Pancreas (tissue), 10 donors: ENCODE measurements around the gene STON1. TPM values are rescaled to one million over a fixed set of nuclear protein-coding genes. Genes with fewer than 3 reads are reported as not detected.
"Not testable (repeated sequence)": the region's sequence is repeated elsewhere in the genome, so short reads cannot be mapped to it uniquely, and the experiment has no call there.

Source experiments
- ATAC-seq, 4 donors: fragments of 200-7000 bp; cut with Tn5 transposase; one replicate each; pipeline versions ENCODE4 v1.8.0 to v1.9.1; 2020; ENCODE audit warnings: mild to moderate bottlenecking in 4 of 4, moderate library complexity in 4 of 4
- DNase-seq, 6 donors: peaks; one replicate each; pipeline ENCODE4 v3.0.0-alpha.2; 2020
- FAIRE-seq: peaks from 2 replicates; lab custom pipeline; 2012; peaks lifted over from hg19 to GRCh38; lab: Jason Lieb, UNC
- H3K27ac ChIP-seq, 4 donors: fragments of 200-600 bp; sonication (generic); 1 replicate in 3 of 4; 2 replicates in 1 of 4; pipeline versions ENCODE4 v1.5.0 to v1.8.0; 2020
- H3K27me3 ChIP-seq, 4 donors: fragments of 200-600 bp; one replicate each; pipeline ENCODE4 v1.8.0; 2021
- H3K36me3 ChIP-seq, 3 donors: fragments of 200-600 bp; sonication (generic) in 1 of 3; one replicate each; pipeline versions ENCODE4 v1.5.0 to v1.8.0; 2020 to 2021
- H3K4me1 ChIP-seq, 3 donors: fragments of 200-600 bp; one replicate each; pipeline ENCODE4 v1.8.0; 2021
- H3K4me3 ChIP-seq, 4 donors: fragments of 200-600 bp; sonication (generic) in 2 of 4; one replicate each; pipeline versions ENCODE4 v1.5.0 to v1.8.0; 2020 to 2021
- H3K9me3 ChIP-seq, 4 donors: fragments of 200-600 bp; one replicate each; pipeline ENCODE4 v1.8.0; 2021
- CTCF ChIP-seq, 4 donors: fragments of 200-600 bp; sonication (generic) in 3 of 4; IDR thresholded peaks; one replicate each; pipeline versions ENCODE4 v1.5.0 to v1.8.0; 2021; ENCODE audit warnings: antibody characterized with exemption in 4 of 4
- WGBS, 2 donors: extraction: QIAGEN DNeasy Blood & Tissue Kit; methylation state at CpG; one replicate each; pipeline ENCODE4 v1.1.7; 2013; 5-methylcytosine and 5-hydroxymethylcytosine counted together
- intact Hi-C, 3 donors: fragments of 100-400 bp; cut with DNase I; formaldehyde crosslinking; loops; one replicate each; pipeline versions ENCODE4 v1.11.1 to v1.14.2; 2022
- polyA plus RNA-seq, 2 donors: library from polyadenylated mRNA; stranded (reverse); fragments of 200-250 nt; gene quantifications; one replicate each; pipeline ENCODE4 v1.2.3, GENCODE V29; 2013
- total RNA-seq, 6 donors: library from RNA; stranded (reverse); fragmentation: NEBNext Ultra II Directional in 4 of 6; extraction: Animal tissue kit (Norgen Biotek cat#: 25700) in 4 of 6; gene quantifications; one replicate each; pipeline versions ENCODE4 v1.2.1 to v1.2.4, GENCODE V29; 2021 to 2023
- donor health status: healthy with polysubstance abuse.
- donor health status: DM: no; HTN: no; CAD: no; lungs with moderate emphysema.
- donor health status: DM: no; HTN: no; CAD: no.
- donor health status: control.
- donor health status: control.
- donor health status: Bipolar disorder and iron deficiency.
- donor health status: DM: yes; HTN: yes; CAD: no.
- donor health status: DM: no; HTN: no; CAD: no.
- donor health status: DM: no; HTN: no; CAD: no.
- donor health status: DM: yes; HTN: yes; CAD: no.

Gene STON1
- total and polyA plus RNA-seq, 8 donors: 1.2 to 4.9 (median 2.1) TPM

- Histone ChIP-seq H3K36me3 (no peaks in the 10 kb centered on the region), H3K27ac (no peak overlapping the region), H3K9me3 (no peaks in the 10 kb centered on the region), H3K4me3 (no peak overlapping the region), H3K4me1 (no peaks in the 10 kb centered on the region), H3K27me3 (no peaks in the 10 kb centered on the region)
- 74 to 88% methylated on average over 1 of the region's 1 CpG for WGBS, 2 donors
- no peak for TF ChIP-seq CTCF (IDR thresholded peaks at IDR 0.05)
- FAIRE-seq: no peak
- DNase-seq: no peak
- no peak for ATAC-seq
- intact Hi-C loops: no loop called here
These were observed 13.9 kb downstream of the STON1 start for GRCh38 chr2:48543895-48544294.

- H3K27ac ChIP-seq: no peak overlapping the region
These were observed 15.3 kb downstream of the STON1 start for GRCh38 chr2:48545244-48545643.

GRCh38 chr2:48548840-48549239 is 18.9 kb downstream of the STON1 start:
- no peak for TF ChIP-seq CTCF (IDR thresholded peaks at IDR 0.05)
- Histone ChIP-seq H3K27ac (no peak overlapping the region), H3K4me3 (no peak overlapping the region), H3K36me3 (no peaks in the 10 kb centered on the region), H3K9me3 (no peaks in the 10 kb centered on the region), H3K27me3 (no peaks in the 10 kb centered on the region), H3K4me1 (no peaks in the 10 kb centered on the region)
- WGBS, 2 donors: 86 to 89% methylated on average over 5 of the region's 5 CpGs
- peak in 2 of 4 donors; percentile 34 to 46 for ATAC-seq
- no peak for FAIRE-seq
- intact Hi-C loops: no loop called here
- no peak for DNase-seq

More at GRCh38 chr2:48545244-48545643, 15.3 kb downstream of the STON1 start:
- no peak for FAIRE-seq
- intact Hi-C loops: no loop called here
- Histone ChIP-seq H3K27me3 (no peaks in the 10 kb centered on the region), H3K4me1 (no peaks in the 10 kb centered on the region), H3K9me3 (no peaks in the 10 kb centered on the region), H3K36me3 (no peaks in the 10 kb centered on the region), H3K4me3 (no peak overlapping the region)
- WGBS, 2 donors: 80 to 92% methylated on average over 10 of the region's 10 CpGs
- no peak for DNase-seq
- no peak for TF ChIP-seq CTCF (IDR thresholded peaks at IDR 0.05)
- no peak for ATAC-seq

GRCh38 chr2:48549972-48550371 is 20.0 kb downstream of the STON1 start:
- Histone ChIP-seq H3K27ac (no peak overlapping the region), H3K4me1 (no peaks in the 10 kb centered on the region), H3K27me3 (no peaks in the 10 kb centered on the region), H3K9me3 (no peaks in the 10 kb centered on the region), H3K36me3 (no peaks in the 10 kb centered on the region), H3K4me3 (no peak overlapping the region)
- DNase-seq (no peak), FAIRE-seq (no peak), ATAC-seq (no peak)
- no peak for TF ChIP-seq CTCF (IDR thresholded peaks at IDR 0.05)
- WGBS, 2 donors: 95 to 96% methylated on average over 3 of the region's 3 CpGs
- intact Hi-C loops: no loop called here

- intact Hi-C loops: no loop called here
- Histone ChIP-seq H3K4me3 (no peak overlapping the region), H3K4me1 (no peaks in the 10 kb centered on the region), H3K9me3 (no peaks in the 10 kb centered on the region), H3K27ac (no peak overlapping the region), H3K27me3 (no peaks in the 10 kb centered on the region), H3K36me3 (no peaks in the 10 kb centered on the region)
- no peak for TF ChIP-seq CTCF (IDR thresholded peaks at IDR 0.05)
- no peak for DNase-seq
- WGBS, 2 donors: 84 to 94% methylated on average over 4 of the region's 4 CpGs
- ATAC-seq: no peak
- no peak for FAIRE-seq
These were observed 21.6 kb downstream of the STON1 start for GRCh38 chr2:48551548-48551947.

GRCh38 chr2:48555071-48555470 is 25.1 kb downstream of the STON1 start:
- H3K4me3 ChIP-seq, intact Hi-C loops, H3K9me3 ChIP-seq, DNase-seq, H3K36me3 ChIP-seq, H3K4me1 ChIP-seq, H3K27ac ChIP-seq, H3K27me3 ChIP-seq, FAIRE-seq, ATAC-seq: not testable (repeated sequence)
- WGBS, 2 donors: 86 to 96% methylated on average over 15 to 18 of the region's 21 CpGs
